ENCODE measurements around the gene PBXIP1.

Gene PBXIP1

DNA sequence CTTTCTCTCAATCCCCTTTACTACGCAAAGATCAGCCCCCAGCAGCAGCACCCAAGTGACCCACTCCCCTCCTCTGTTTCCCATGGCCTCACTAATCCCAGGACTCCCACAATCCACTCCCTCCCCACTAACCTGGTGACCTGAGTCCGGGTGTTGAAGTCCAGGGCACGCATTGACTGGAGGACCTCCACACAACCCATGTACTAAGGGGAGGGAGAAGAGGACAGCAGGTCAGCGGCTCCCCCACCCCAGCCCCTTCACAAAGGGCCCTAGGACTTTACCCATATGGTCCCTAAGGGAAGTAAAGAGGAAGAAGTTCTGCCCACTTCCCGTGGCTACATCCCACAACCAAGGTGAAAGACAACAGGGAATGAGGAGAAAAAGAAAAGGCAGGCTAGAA is 13.3 kb upstream of the PBXIP1 start:
- H3K9ac ChIP-seq (ENCODE audit: low read depth, low read length), result no peak overlapping the region

DNA sequence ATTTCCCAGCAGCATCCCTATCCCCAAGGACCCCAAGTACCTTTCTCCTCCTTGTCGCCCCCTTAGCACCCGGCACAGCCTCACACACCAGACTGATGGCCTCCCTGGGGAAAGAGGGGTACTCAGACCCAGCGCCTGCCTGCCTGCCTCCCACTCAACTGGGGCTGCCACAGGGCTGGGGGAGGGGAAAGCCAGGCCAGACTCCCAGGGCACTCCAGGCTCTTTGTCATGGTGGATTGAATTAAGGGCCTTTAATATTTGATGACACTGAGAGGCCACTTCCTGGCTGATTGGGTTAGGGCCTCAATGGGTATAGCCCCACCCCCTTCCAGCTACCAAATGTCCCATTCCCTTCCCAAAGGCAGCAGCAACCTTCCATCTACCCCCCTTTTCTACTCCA is 12.8 kb upstream of the PBXIP1 start:
- no peak for TF ChIP-seq EZH2 (IDR thresholded peaks at IDR 0.05; ENCODE audit: borderline replicate concordance, low read depth, low read length, severe bottlenecking)
- TF ChIP-seq, protein P1, sequence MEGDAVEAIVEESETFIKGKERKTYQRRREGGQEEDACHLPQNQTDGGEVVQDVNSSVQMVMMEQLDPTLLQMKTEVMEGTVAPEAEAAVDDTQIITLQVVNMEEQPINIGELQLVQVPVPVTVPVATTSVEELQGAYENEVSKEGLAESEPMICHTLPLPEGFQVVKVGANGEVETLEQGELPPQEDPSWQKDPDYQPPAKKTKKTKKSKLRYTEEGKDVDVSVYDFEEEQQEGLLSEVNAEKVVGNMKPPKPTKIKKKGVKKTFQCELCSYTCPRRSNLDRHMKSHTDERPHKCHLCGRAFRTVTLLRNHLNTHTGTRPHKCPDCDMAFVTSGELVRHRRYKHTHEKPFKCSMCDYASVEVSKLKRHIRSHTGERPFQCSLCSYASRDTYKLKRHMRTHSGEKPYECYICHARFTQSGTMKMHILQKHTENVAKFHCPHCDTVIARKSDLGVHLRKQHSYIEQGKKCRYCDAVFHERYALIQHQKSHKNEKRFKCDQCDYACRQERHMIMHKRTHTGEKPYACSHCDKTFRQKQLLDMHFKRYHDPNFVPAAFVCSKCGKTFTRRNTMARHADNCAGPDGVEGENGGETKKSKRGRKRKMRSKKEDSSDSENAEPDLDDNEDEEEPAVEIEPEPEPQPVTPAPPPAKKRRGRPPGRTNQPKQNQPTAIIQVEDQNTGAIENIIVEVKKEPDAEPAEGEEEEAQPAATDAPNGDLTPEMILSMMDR (IDR thresholded peaks at IDR 0.05; ENCODE audit: borderline replicate concordance, extremely low read depth, low read length, poor library complexity, severe bottlenecking), result no peak
- H2AFZ ChIP-seq (ENCODE audit: low read depth, low read length), result no peak overlapping the region
- H3K27ac ChIP-seq (ENCODE audit: low read length), result no peak overlapping the region
- H3K36me3 ChIP-seq (ENCODE audit: insufficient read depth, low read length), result peaks cover 66% of the 10 kb centered on the region
- H3K4me1 ChIP-seq (ENCODE audit: insufficient read depth, low read length), result peaks cover 32% of the 10 kb centered on the region
- H3K79me2 ChIP-seq (ENCODE audit: insufficient read depth, low read length), result peaks cover 47% of the 10 kb centered on the region
- no peak overlapping the region for H3K9ac ChIP-seq (ENCODE audit: low read depth, low read length)
- no peak overlapping the region for H3K4me3 ChIP-seq (ENCODE audit: low read depth in 1 of 2, low read length in 2 of 2)
- ATAC-seq (ENCODE audit: insufficient read depth, low read depth), result no peak
- no peaks in the 10 kb centered on the region for H3K9me3 ChIP-seq (ENCODE audit: insufficient read depth, low read length, severe bottlenecking)
- no peaks in the 10 kb centered on the region for H3K27me3 ChIP-seq (ENCODE audit: insufficient read depth, low read length, poor library complexity)
- H4K20me1 ChIP-seq (ENCODE audit: insufficient read depth, low read length), result peaks cover 29% of the 10 kb centered on the region
- no peak overlapping the region for H3K4me2 ChIP-seq (ENCODE audit: insufficient read depth, low read length)
- DNase-seq, result no peak

More for the DNA sequence above, 13.3 kb upstream of the PBXIP1 start:
- no peak overlapping the region for H2AFZ ChIP-seq (ENCODE audit: low read depth, low read length)
- DNase-seq, result no peak
- no peak overlapping the region for H3K4me2 ChIP-seq (ENCODE audit: insufficient read depth, low read length)
- peaks cover 29% of the 10 kb centered on the region for H4K20me1 ChIP-seq (ENCODE audit: insufficient read depth, low read length)
- H3K27me3 ChIP-seq (ENCODE audit: insufficient read depth, low read length, poor library complexity), result no peaks in the 10 kb centered on the region
- H3K4me1 ChIP-seq (ENCODE audit: insufficient read depth, low read length), result peaks cover 31% of the 10 kb centered on the region
- no peak for TF ChIP-seq EZH2 (IDR thresholded peaks at IDR 0.05; ENCODE audit: borderline replicate concordance, low read depth, low read length, severe bottlenecking)
- TF ChIP-seq, protein P1 (IDR thresholded peaks at IDR 0.05; ENCODE audit: borderline replicate concordance, extremely low read depth, low read length, poor library complexity, severe bottlenecking), result no peak
- H3K9me3 ChIP-seq (ENCODE audit: insufficient read depth, low read length, severe bottlenecking), result no peaks in the 10 kb centered on the region
- no peak overlapping the region for H3K27ac ChIP-seq (ENCODE audit: low read length)
- H3K4me3 ChIP-seq (ENCODE audit: low read depth in 1 of 2, low read length in 2 of 2), result no peak overlapping the region
- H3K79me2 ChIP-seq (ENCODE audit: insufficient read depth, low read length), result peaks cover 47% of the 10 kb centered on the region
- peaks cover 61% of the 10 kb centered on the region for H3K36me3 ChIP-seq (ENCODE audit: insufficient read depth, low read length)
- no peak for ATAC-seq (ENCODE audit: insufficient read depth, low read depth)

DNA sequence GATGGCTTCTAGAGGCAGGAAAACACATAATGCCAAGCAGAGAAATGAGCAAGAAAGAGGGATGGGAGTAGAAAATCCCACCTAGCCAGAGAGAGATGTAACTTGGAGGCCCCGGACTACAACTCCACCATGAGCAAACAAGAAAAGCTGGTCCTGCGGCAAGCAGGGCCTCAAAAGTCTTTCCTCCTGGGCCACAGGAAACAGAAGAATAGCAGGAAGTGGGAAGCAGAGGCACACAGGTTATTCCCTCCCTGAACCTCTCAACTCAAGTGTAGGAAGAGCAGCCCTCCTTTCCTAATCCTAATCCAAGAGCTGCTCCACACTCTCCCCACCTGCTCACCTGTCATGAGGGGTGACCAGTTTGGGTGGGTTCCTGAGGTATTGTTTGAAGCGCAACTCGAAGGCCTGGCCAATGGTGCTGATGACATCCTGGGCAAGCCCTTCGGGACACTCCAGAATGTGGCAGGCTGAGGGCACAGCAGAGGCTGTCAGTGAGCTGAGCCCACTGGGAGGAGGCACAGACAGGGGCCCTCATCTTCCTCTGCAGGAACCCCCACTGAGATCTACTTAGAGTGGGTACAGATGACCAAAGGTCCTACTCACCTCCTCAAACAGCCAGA is 11.5 kb upstream of the PBXIP1 start:
- Histone ChIP-seq H3K9me3 (ENCODE audit: insufficient read depth, low read length, severe bottlenecking) (no peaks in the 10 kb centered on the region), H3K4me2 (ENCODE audit: insufficient read depth, low read length) (no peak overlapping the region), H3K27ac (ENCODE audit: low read length) (no peak overlapping the region), H4K20me1 (ENCODE audit: insufficient read depth, low read length) (peaks cover 24% of the 10 kb centered on the region), H3K9ac (ENCODE audit: low read depth, low read length) (no peak overlapping the region), H3K79me2 (ENCODE audit: insufficient read depth, low read length) (peaks cover 47% of the 10 kb centered on the region), H3K4me3 (ENCODE audit: low read depth in 1 of 2, low read length in 2 of 2) (no peak overlapping the region), H3K4me1 (ENCODE audit: insufficient read depth, low read length) (peaks cover 32% of the 10 kb centered on the region), H3K36me3 (ENCODE audit: insufficient read depth, low read length) (peaks cover 76% of the 10 kb centered on the region), H2AFZ (ENCODE audit: low read depth, low read length) (no peak overlapping the region), H3K27me3 (ENCODE audit: insufficient read depth, low read length, poor library complexity) (no peaks in the 10 kb centered on the region)
- no peak for ATAC-seq (ENCODE audit: insufficient read depth, low read depth)
- no peak for DNase-seq
- no peak for TF ChIP-seq EZH2 (IDR thresholded peaks at IDR 0.05; ENCODE audit: borderline replicate concordance, low read depth, low read length, severe bottlenecking)
- TF ChIP-seq, protein P1 (IDR thresholded peaks at IDR 0.05; ENCODE audit: borderline replicate concordance, extremely low read depth, low read length, poor library complexity, severe bottlenecking), result no peak

Measured in DND-41 (cell line).